ENCODE measurements around the gene ZNF106. TPM values are rescaled to one million over a fixed set of nuclear protein-coding genes. Genes with fewer than 3 reads are reported as not detected.

The ZNF106 gene
- total RNA-seq, 1 experiment from 2014 or later = 102 TPM

DNA sequence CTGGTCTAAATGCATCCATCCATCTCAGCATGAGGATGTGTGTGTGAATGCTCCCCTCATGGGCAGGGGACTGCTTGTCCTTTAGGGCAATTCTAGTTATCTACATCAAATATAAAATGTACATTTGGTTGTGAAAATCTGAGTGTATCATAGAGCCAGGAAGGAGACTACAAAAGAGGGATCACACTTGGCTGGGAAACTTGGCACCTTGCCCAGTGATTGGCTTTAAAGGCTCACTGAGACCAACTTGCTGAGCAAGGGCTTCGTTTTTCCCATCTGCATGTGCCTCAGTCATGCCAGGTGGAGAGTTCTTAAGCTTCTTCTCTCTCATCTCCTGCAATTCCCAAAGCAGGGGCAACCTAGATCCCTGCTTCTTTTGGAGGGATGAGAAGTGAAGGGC, 126.4 kb downstream of the ZNF106 start:
- Histone ChIP-seq H3K36me3 (ENCODE audit: insufficient read depth, low read length, poor library complexity, severe bottlenecking) (no peaks in the 10 kb centered on the region), H3K9me3 (ENCODE audit: low read depth, low read length, poor library complexity, severe bottlenecking) (no peaks in the 10 kb centered on the region), H3K27me3 (replicated peaks; ENCODE audit: insufficient read depth, low read depth, low read length, poor library complexity) (no peaks in the 10 kb centered on the region), H3K27ac (ENCODE audit: low read depth, low read length, poor library complexity, severe bottlenecking) (no peak overlapping the region), H3K4me3 (ENCODE audit: low read depth, low read length, poor library complexity, severe bottlenecking) (no peak overlapping the region), H3K4me1 (ENCODE audit: insufficient read depth, low read length, poor library complexity, severe bottlenecking) (peaks cover 7% of the 10 kb centered on the region)
- BruUV-seq (replicated peaks) = no TSS peak
- intact Hi-C loops (cut with micrococcal nuclease; ENCODE audit: unreplicated experiment) = no loop called here
- TF ChIP-seq, protein P1, sequence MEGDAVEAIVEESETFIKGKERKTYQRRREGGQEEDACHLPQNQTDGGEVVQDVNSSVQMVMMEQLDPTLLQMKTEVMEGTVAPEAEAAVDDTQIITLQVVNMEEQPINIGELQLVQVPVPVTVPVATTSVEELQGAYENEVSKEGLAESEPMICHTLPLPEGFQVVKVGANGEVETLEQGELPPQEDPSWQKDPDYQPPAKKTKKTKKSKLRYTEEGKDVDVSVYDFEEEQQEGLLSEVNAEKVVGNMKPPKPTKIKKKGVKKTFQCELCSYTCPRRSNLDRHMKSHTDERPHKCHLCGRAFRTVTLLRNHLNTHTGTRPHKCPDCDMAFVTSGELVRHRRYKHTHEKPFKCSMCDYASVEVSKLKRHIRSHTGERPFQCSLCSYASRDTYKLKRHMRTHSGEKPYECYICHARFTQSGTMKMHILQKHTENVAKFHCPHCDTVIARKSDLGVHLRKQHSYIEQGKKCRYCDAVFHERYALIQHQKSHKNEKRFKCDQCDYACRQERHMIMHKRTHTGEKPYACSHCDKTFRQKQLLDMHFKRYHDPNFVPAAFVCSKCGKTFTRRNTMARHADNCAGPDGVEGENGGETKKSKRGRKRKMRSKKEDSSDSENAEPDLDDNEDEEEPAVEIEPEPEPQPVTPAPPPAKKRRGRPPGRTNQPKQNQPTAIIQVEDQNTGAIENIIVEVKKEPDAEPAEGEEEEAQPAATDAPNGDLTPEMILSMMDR (conservative IDR thresholded peaks at IDR 0.05; ENCODE audit: low read depth, low read length) = no peak
- no peak for TF ChIP-seq EZH2 (IDR thresholded peaks at IDR 0.05; ENCODE audit: borderline replicate concordance, low read depth, low read length, poor library complexity, severe bottlenecking)
- POLR2A ChIA-PET (ENCODE audit: low non-redundant PET) = no interaction called here
- CTCF ChIA-PET = no interaction called here
- DNase-seq (ENCODE audit: low spot score) = peak; percentile 66

- BruUV-seq (replicated peaks) = no TSS peak
- intact Hi-C loops (cut with micrococcal nuclease; ENCODE audit: unreplicated experiment) = no loop called here
- Histone ChIP-seq H3K36me3 (ENCODE audit: insufficient read depth, low read length, poor library complexity, severe bottlenecking) (no peaks in the 10 kb centered on the region), H3K27ac (ENCODE audit: low read depth, low read length, poor library complexity, severe bottlenecking) (no peak overlapping the region), H3K9me3 (ENCODE audit: low read depth, low read length, poor library complexity, severe bottlenecking) (no peaks in the 10 kb centered on the region), H3K4me1 (ENCODE audit: insufficient read depth, low read length, poor library complexity, severe bottlenecking) (peaks cover 7% of the 10 kb centered on the region), H3K4me3 (ENCODE audit: low read depth, low read length, poor library complexity, severe bottlenecking) (no peak overlapping the region), H3K27me3 (replicated peaks; ENCODE audit: insufficient read depth, low read depth, low read length, poor library complexity) (no peaks in the 10 kb centered on the region)
- no peak for DNase-seq (ENCODE audit: low spot score)
- no peak for TF ChIP-seq EZH2 (IDR thresholded peaks at IDR 0.05; ENCODE audit: borderline replicate concordance, low read depth, low read length, poor library complexity, severe bottlenecking)
- TF ChIP-seq, protein P1 (conservative IDR thresholded peaks at IDR 0.05; ENCODE audit: low read depth, low read length) = no peak
- POLR2A ChIA-PET (ENCODE audit: low non-redundant PET) = no interaction called here
- CTCF ChIA-PET = no interaction called here
Measured at GRCh38 chr15:42363942-42364341, 127.0 kb downstream of the ZNF106 start.

DNA sequence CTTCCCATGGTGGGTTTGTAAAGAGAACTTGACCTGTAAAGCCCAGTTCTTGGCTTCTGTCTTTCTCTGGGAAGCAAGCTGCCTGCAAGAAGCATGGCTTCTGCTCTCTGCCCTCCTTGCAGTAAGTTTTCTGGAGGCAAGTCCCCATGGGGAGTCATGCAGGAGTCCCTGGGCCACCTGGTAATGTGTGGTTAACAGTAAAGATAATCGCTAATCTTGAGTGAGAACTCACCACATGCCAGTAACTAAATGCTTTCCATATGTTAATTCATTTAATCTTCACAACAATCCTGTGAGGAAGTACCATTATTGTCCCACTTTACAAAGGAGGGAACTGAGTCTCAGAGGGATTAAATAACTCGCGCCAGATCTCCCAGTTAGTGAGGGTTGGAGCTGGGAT, 127.5 kb downstream of the ZNF106 start:
- BruUV-seq (replicated peaks) = no TSS peak
- H3K36me3 ChIP-seq (ENCODE audit: insufficient read depth, low read length, poor library complexity, severe bottlenecking) = no peaks in the 10 kb centered on the region
- POLR2A ChIA-PET (ENCODE audit: low non-redundant PET) = no interaction called here
- no peak for DNase-seq (ENCODE audit: low spot score)
- intact Hi-C loops (cut with micrococcal nuclease; ENCODE audit: unreplicated experiment) = no loop called here
- no peak overlapping the region for H3K4me3 ChIP-seq (ENCODE audit: low read depth, low read length, poor library complexity, severe bottlenecking)
- H3K9me3 ChIP-seq (ENCODE audit: low read depth, low read length, poor library complexity, severe bottlenecking) = no peaks in the 10 kb centered on the region
- H3K4me1 ChIP-seq (ENCODE audit: insufficient read depth, low read length, poor library complexity, severe bottlenecking) = peaks cover 7% of the 10 kb centered on the region
- H3K27ac ChIP-seq (ENCODE audit: low read depth, low read length, poor library complexity, severe bottlenecking) = no peak overlapping the region
- TF ChIP-seq, protein P1 (conservative IDR thresholded peaks at IDR 0.05; ENCODE audit: low read depth, low read length) = no peak
- TF ChIP-seq EZH2 (IDR thresholded peaks at IDR 0.05; ENCODE audit: borderline replicate concordance, low read depth, low read length, poor library complexity, severe bottlenecking) = no peak
- CTCF ChIA-PET = no interaction called here
- H3K27me3 ChIP-seq (replicated peaks; ENCODE audit: insufficient read depth, low read depth, low read length, poor library complexity) = no peaks in the 10 kb centered on the region

Other genes starting within 250 kb of the ZNF106 start
- 23.7 and 28.2 TPM in 2 replicates for gene GANC, start 217.9 kb downstream of the ZNF106 start, total RNA-seq (2021)
- 46.0 and 53.4 TPM in 2 replicates for gene TMEM87A, start 217.7 kb downstream of the ZNF106 start, total RNA-seq (2021)
- gene CAPN3, start 131.6 kb downstream of the ZNF106 start, total RNA-seq (2021) = 0.54 and 0.55 TPM in 2 replicates
- 112 and 124 TPM in 2 replicates for gene SNAP23, start 4.5 kb upstream of the ZNF106 start, total RNA-seq (2021)
- 28.7 and 32.7 TPM in 2 replicates for gene LRRC57, start 57.7 kb upstream of the ZNF106 start, total RNA-seq (2021)
- gene HAUS2, start 57.7 kb upstream of the ZNF106 start, total RNA-seq (2021) = 39.5 and 44.1 TPM in 2 replicates
- 12.0 and 16.4 TPM in 2 replicates for gene STARD9, start 84.5 kb upstream of the ZNF106 start, total RNA-seq (2021)
- gene CDAN1, start 246.0 kb upstream of the ZNF106 start, total RNA-seq (2021) = 26.9 and 29.5 TPM in 2 replicates